ENCODE data around the gene ZFHX3. TPM values are rescaled to one million over a fixed set of nuclear protein-coding genes. Genes with fewer than 3 reads are reported as not detected.

Gene ZFHX3
- total RNA-seq, 1 donor from 2014 or later: 44.6 TPM

- intact Hi-C loops (cut with DNase I): no loop called here
- DNase-seq (ENCODE audit: low spot score) (no peak), ATAC-seq (peak; percentile 38)
These were observed 260.8 kb downstream of the ZFHX3 start for GRCh38 chr16:72787130-72787513.

GRCh38 chr16:72786606-72787005, 261.3 kb downstream of the ZFHX3 start:
- ATAC-seq: peak; percentile 23
- intact Hi-C loops (cut with DNase I): no loop called here
- DNase-seq (ENCODE audit: low spot score): no peak

GRCh38 chr16:72785886-72786285, 262.0 kb downstream of the ZFHX3 start:
- no peak for ATAC-seq
- DNase-seq (ENCODE audit: low spot score): no peak
- intact Hi-C loops (cut with DNase I): no loop called here

- no peak for DNase-seq (ENCODE audit: low spot score)
- ATAC-seq: no peak
- intact Hi-C loops (cut with DNase I): no loop called here
These were observed 262.8 kb downstream of the ZFHX3 start for GRCh38 chr16:72785171-72785570.

GRCh38 chr16:72783716-72784318, 264.1 kb downstream of the ZFHX3 start:
- intact Hi-C loops (cut with DNase I): no loop called here
- no peak for ATAC-seq
- DNase-seq (ENCODE audit: low spot score): no peak

GRCh38 chr16:72769876-72770275, 278.1 kb downstream of the ZFHX3 start:
- intact Hi-C loops (cut with DNase I): no loop called here
- ATAC-seq (no peak), DNase-seq (ENCODE audit: low spot score) (no peak)

- DNase-seq (ENCODE audit: low spot score) (no peak), ATAC-seq (no peak)
- intact Hi-C loops (cut with DNase I): no loop called here
These were observed 279.3 kb downstream of the ZFHX3 start for GRCh38 chr16:72768591-72768990.

GRCh38 chr16:72766506-72766905, 281.4 kb downstream of the ZFHX3 start:
- ATAC-seq (no peak), DNase-seq (ENCODE audit: low spot score) (no peak)
- intact Hi-C loops (cut with DNase I): no loop called here

- no peak for ATAC-seq
- no peak for DNase-seq (ENCODE audit: low spot score)
- intact Hi-C loops (cut with DNase I): no loop called here
These were observed 283.8 kb downstream of the ZFHX3 start for GRCh38 chr16:72764015-72764654.

GRCh38 chr16:72760581-72760980, 287.3 kb downstream of the ZFHX3 start:
- ATAC-seq (no peak), DNase-seq (ENCODE audit: low spot score) (no peak)
- intact Hi-C loops (cut with DNase I): no loop called here

- no peak for DNase-seq (ENCODE audit: low spot score)
- ATAC-seq: no peak
- intact Hi-C loops (cut with DNase I): no loop called here
These were observed 294.0 kb downstream of the ZFHX3 start for GRCh38 chr16:72753881-72754280.

- no peak for DNase-seq (ENCODE audit: low spot score)
- ATAC-seq: no peak
- intact Hi-C loops (cut with DNase I): no loop called here
These were observed 295.8 kb downstream of the ZFHX3 start for GRCh38 chr16:72752004-72752695.

GRCh38 chr16:72751076-72751475, 296.9 kb downstream of the ZFHX3 start:
- intact Hi-C loops (cut with DNase I): no loop called here
- ATAC-seq (no peak), DNase-seq (ENCODE audit: low spot score) (no peak)

GRCh38 chr16:72749091-72749490, 298.8 kb downstream of the ZFHX3 start:
- DNase-seq (ENCODE audit: low spot score) (no peak), ATAC-seq (no peak)
- intact Hi-C loops (cut with DNase I): no loop called here

GRCh38 chr16:72744076-72744793, 303.7 kb downstream of the ZFHX3 start:
- intact Hi-C loops (cut with DNase I): no loop called here
- no peak for ATAC-seq
- DNase-seq (ENCODE audit: low spot score): no peak

- intact Hi-C loops (cut with DNase I): no loop called here
- ATAC-seq (no peak), DNase-seq (ENCODE audit: low spot score) (no peak)
These were observed 304.7 kb downstream of the ZFHX3 start for GRCh38 chr16:72743011-72743761.

- intact Hi-C loops (cut with DNase I): no loop called here
- ATAC-seq: no peak
- no peak for DNase-seq (ENCODE audit: low spot score)
These were observed 307.6 kb downstream of the ZFHX3 start for GRCh38 chr16:72740347-72740746.

GRCh38 chr16:72739577-72739976, 308.4 kb downstream of the ZFHX3 start:
- DNase-seq (ENCODE audit: low spot score): no peak
- ATAC-seq: no peak
- intact Hi-C loops (cut with DNase I): no loop called here

- ATAC-seq (no peak), DNase-seq (ENCODE audit: low spot score) (no peak)
- intact Hi-C loops (cut with DNase I): no loop called here
These were observed 311.9 kb downstream of the ZFHX3 start for GRCh38 chr16:72736074-72736473.

Measured in sciatic nerve (tissue), 2 donors.